Measurements from ENCODE around the gene CSTB. TPM values are rescaled to one million over a fixed set of nuclear protein-coding genes. Genes with fewer than 3 reads are reported as not detected.

Gene CSTB
- total RNA-seq, 4 donors from 2014 or later, result 17.5 to 39.9 (median 27.9) TPM

- Histone ChIP-seq H3K4me3 (no peak overlapping the region), H3K27me3 (no peaks in the 10 kb centered on the region), H3K36me3 (peaks cover 68% of the 10 kb centered on the region), H3K9me3 (no peaks in the 10 kb centered on the region), H3K4me1 (peaks cover 21% of the 10 kb centered on the region), H3K27ac (no peak overlapping the region)
- 97% methylated on average over 16 of the region's 16 CpGs for WGBS
- TF ChIP-seq POLR2A (IDR thresholded peaks at IDR 0.05) (no peak), EP300 (IDR thresholded peaks at IDR 0.05) (no peak), CTCF (IDR thresholded peaks at IDR 0.05) (no peak)
- DNase-seq (ENCODE audit: low spot score in 2 of 2), result no peak
Observed at GRCh38 chr21:43793243-43793642, 17.1 kb upstream of the CSTB start.

- H3K27me3 ChIP-seq, result no peaks in the 10 kb centered on the region
- 93% methylated on average over 8 of the region's 8 CpGs for WGBS
- H3K27ac ChIP-seq, result no peak overlapping the region
- H3K36me3 ChIP-seq, result peaks cover 60% of the 10 kb centered on the region
- no peak overlapping the region for H3K4me3 ChIP-seq
- DNase-seq (ENCODE audit: low spot score in 2 of 2), result no peak
- H3K9me3 ChIP-seq, result no peaks in the 10 kb centered on the region
- no peak for TF ChIP-seq EP300 (IDR thresholded peaks at IDR 0.05)
- no peak for TF ChIP-seq POLR2A (IDR thresholded peaks at IDR 0.05)
- TF ChIP-seq POLR2AphosphoS5 (IDR thresholded peaks at IDR 0.05), result no peak
- TF ChIP-seq CTCF (IDR thresholded peaks at IDR 0.05), result no peak
- H3K4me1 ChIP-seq, result peaks cover 21% of the 10 kb centered on the region
Observed at GRCh38 chr21:43792406-43792805, 16.3 kb upstream of the CSTB start.

DNA sequence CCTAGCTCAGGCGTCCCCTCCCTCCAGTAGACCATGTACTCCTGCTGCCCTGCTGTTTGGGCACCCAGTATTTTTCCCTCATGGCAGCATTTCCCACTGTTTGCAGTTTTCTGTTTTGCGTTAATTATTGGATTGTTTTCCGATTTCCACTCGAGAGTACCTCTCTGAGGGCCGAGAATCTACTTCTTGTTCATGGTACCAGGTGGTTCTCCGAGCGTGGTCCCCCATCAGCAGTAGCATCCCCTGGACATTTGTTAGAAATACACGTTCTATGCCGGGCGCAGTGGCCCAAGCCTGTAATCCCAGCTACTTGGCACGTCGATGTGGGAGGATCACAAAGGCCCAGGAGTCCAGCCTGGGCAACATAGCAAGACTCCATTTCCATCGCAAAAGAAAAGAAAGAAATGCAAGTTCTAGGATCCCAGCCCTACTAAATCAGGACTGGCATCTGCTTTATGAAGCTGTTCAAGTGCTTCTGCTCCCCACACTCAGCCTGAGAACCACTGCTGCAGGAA, 14.0 kb upstream of the CSTB start:
- no peak for TF ChIP-seq POLR2AphosphoS5 (IDR thresholded peaks at IDR 0.05)
- no peak for TF ChIP-seq CTCF (IDR thresholded peaks at IDR 0.05)
- H3K4me1 ChIP-seq, result peaks cover 21% of the 10 kb centered on the region
- WGBS, result 18% methylated on average over 13 of the region's 13 CpGs

DNA sequence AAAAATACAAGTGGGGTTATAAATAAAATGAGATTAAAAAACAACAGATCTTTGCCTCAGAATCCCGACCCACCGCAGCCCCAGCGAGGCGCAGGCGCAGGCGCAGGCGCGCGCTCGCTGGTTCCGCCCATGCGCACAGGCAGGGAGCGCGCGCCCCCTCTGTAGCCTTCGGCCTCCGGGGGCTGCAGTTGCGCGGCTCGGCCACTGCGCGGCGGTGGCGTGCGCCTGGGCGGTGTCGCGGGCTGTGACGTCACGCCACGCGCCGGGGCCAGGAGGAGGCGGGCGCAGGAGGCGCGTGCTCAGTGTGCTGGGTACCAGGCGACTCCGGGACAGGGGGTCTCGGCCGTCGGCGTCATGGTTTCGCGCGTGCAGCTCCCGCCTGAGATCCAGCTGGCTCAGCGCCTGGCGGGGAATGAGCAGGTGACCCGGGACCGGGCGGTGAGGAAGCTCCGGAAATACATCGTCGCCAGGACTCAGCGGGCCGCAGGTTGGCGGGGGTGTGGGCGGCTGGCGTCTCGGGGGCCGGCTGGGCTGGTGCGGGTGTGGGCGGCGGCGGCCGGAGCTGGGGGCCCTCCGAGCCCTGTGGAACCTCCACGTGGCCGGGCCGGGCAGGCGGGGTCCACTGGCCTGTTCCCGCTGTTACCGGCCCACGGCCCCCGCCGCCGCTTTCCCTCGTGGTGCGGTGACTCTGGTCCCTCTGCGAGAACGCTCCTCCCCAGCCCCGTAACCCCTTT, 13.3 kb upstream of the CSTB start, which contains the start of gene RRP1:
Gene RRP1, plus strand, starts transcription at position 302 of the 734 bp plus-strand sequence. Its CDS starts 53 bp downstream, at position 355.
- Histone ChIP-seq H3K4me3 (peak within 1 kb of the TSS; percentile 66), H3K27me3 (no peaks in the 10 kb centered on the region), H3K36me3 (peaks cover 30% of the 10 kb centered on the region), H3K9me3 (no peaks in the 10 kb centered on the region), H3K4me1 (peaks cover 22% of the 10 kb centered on the region), H3K27ac (peak within 1 kb of the TSS; percentile 80)
- WGBS, result under 1% methylated on average over 30 of the region's 83 CpGs
- peak in 1 of 2 donors; percentile 6 for TF ChIP-seq POLR2A (IDR thresholded peaks at IDR 0.05)
- no peak for TF ChIP-seq EP300 (IDR thresholded peaks at IDR 0.05)
- TF ChIP-seq CTCF (IDR thresholded peaks at IDR 0.05), result peak; percentile 100
- TF ChIP-seq POLR2AphosphoS5 (IDR thresholded peaks at IDR 0.05), result peak in 2 of 3 donors; percentile 3 to 79
- peak; percentile 91 for DNase-seq (ENCODE audit: low spot score in 2 of 2)

More for the DNA sequence above, 14.0 kb upstream of the CSTB start:
- Histone ChIP-seq H3K36me3 (peaks cover 36% of the 10 kb centered on the region), H3K27me3 (no peaks in the 10 kb centered on the region), H3K27ac (peak overlapping the region; percentile 21), H3K9me3 (no peaks in the 10 kb centered on the region), H3K4me3 (peak overlapping the region; percentile 66)
- DNase-seq (ENCODE audit: low spot score in 2 of 2), result no peak

GRCh38 chr21:43786807-43787440, 10.8 kb upstream of the CSTB start:
- H3K9me3 ChIP-seq, result no peaks in the 10 kb centered on the region
- DNase-seq (ENCODE audit: low spot score in 2 of 2), result no peak
- peaks cover 46% of the 10 kb centered on the region for H3K4me1 ChIP-seq
- no peaks in the 10 kb centered on the region for H3K27me3 ChIP-seq
- TF ChIP-seq CTCF (IDR thresholded peaks at IDR 0.05) (no peak), POLR2AphosphoS5 (IDR thresholded peaks at IDR 0.05) (no peak), EP300 (IDR thresholded peaks at IDR 0.05) (no peak), POLR2A (IDR thresholded peaks at IDR 0.05) (no peak)
- WGBS, result 89% methylated on average over 36 of the region's 38 CpGs
- H3K36me3 ChIP-seq, result peaks cover 5% of the 10 kb centered on the region
- no peak overlapping the region for H3K27ac ChIP-seq
- H3K4me3 ChIP-seq, result no peak overlapping the region
